IPS-18c (cell line): ENCODE results near the gene DENND1A.

Source experiments
- H3K4me3 ChIP-seq: 2 replicates; pipeline ENCODE4 v1.7.0; 2013; ENCODE audit warnings: low read depth, mild to moderate bottlenecking, low read length, moderate library complexity; ENCODE audit not compliant: insufficient read depth
- H3K9me3 ChIP-seq: one replicate; pipeline ENCODE4 v1.6.1; 2013; ENCODE audit warnings: mild to moderate bottlenecking, low read length, moderate library complexity; ENCODE audit not compliant: control insufficient read depth, insufficient read depth

Gene DENND1A

GRCh38 chr9:123522251-123522650 is 407.7 kb downstream of the DENND1A start:
- Histone ChIP-seq H3K4me3 (no peak overlapping the region), H3K9me3 (no peaks in the 10 kb centered on the region)

GRCh38 chr9:123518338-123518737 is 411.6 kb downstream of the DENND1A start:
- Histone ChIP-seq H3K9me3 (no peaks in the 10 kb centered on the region), H3K4me3 (no peak overlapping the region)

- Histone ChIP-seq H3K9me3 (no peaks in the 10 kb centered on the region), H3K4me3 (no peak overlapping the region)
Measured at GRCh38 chr9:123517512-123517911, 412.4 kb downstream of the DENND1A start.

DNA sequence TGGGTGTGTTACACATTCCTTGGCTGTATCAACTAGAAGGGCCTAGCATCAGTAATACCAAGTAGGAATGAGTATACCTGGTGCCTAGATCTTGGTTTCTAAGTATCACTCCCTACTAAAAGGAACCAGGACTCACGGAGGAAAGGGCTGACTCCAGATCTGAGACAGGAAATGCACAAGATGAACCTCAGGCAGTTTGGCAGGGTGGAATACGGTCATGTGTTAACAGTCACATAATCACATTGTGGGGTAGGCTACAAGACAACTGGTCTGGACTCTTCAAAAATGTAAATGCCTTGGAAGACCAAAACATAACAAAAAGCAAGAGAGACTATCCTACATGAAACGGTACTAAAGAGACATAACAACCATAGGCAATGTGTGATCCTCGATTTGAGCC is 415.2 kb downstream of the DENND1A start:
- Histone ChIP-seq H3K9me3 (no peaks in the 10 kb centered on the region), H3K4me3 (no peak overlapping the region)

GRCh38 chr9:123513554-123513953 is 416.4 kb downstream of the DENND1A start:
- H3K4me3 ChIP-seq = no peak overlapping the region
- H3K9me3 ChIP-seq = no peaks in the 10 kb centered on the region

DNA sequence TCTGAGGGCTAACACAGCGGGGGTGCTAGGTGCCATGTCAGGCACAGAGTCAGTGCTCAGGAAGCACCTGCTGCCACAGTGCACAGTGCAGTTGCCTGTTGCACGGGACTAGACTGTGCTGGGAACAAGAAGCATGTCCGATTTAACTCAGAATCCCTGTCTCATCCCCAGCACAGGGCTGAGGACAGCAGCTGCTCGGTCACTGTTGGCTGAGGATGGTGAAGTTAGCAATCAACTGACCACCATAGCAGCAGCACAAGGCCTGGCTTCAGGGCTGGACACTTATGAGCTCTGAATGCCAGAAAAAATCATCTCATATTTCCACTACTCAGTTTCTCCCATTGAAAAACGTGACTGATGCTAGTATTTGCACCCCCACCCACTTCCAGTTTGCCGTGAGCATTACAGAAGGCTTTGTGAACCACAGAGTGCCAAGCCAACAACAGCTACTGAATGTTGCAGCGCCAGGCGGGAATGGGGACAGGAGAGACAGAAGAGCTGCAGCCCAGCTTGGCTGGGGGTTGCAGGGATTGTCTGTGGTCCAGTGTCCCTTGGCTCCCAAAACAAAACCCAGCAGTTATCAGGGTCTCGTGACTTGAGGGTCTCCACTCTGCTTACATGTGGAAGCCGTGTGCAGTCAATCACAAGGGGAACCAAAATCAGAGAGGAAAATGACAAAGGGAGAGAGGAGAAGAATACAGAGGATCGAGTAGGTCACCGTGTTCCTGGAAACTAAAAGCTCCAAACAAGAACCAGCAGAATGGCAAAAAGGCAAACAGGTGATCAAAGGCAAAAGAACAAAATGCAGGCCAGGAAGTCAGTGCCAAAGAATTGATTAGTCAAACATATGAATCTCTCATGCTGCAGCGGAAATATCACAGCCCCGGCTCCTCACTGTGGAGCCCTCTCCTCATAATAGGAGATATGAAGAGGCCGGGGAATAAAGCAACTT is 418.3 kb downstream of the DENND1A start:
- Histone ChIP-seq H3K4me3 (no peak overlapping the region), H3K9me3 (no peaks in the 10 kb centered on the region)

DNA sequence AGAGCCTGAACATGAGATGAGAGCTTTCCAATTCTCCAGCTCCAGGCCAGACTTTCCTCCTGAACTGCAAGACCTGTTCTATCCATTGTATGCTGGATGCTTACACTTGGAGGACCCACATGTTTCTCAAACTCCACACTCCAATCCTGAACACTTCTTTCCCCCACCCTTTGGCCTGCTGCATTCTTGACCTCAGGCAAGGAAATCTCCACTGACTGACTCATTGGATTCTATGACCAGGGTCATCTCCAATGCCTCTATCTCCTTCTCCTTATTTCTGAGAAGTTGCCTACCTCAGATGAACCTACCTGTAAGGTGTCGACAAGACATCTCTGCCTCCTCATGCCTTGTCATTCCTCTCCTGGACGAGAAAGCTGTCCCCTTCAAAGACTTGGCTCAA is 420.3 kb downstream of the DENND1A start:
- H3K9me3 ChIP-seq = no peaks in the 10 kb centered on the region

GRCh38 chr9:123508048-123508447 is 421.9 kb downstream of the DENND1A start:
- H3K4me3 ChIP-seq = no peak overlapping the region
- H3K9me3 ChIP-seq = no peaks in the 10 kb centered on the region

More for the DNA sequence above, 420.3 kb downstream of the DENND1A start:
- H3K4me3 ChIP-seq = no peak overlapping the region

DNA sequence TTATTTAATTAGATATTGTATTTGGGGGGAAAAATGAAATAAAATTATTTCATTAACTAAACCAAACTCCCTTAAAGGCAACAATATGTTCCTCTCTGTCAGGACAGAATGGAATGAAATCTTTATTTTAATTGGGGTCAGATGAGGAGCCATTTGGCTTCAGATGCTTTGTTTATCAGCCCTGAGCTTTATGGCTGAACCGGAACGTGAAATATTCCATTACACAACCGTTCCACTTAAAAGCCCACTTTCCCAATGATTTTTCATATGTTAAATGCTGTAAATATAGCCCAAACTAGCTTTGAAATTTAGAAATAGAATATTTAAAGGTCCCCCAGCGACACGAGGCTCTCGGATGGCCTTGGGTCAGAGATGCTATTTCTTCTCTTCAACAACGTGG is 424.4 kb downstream of the DENND1A start:
- H3K9me3 ChIP-seq = no peaks in the 10 kb centered on the region
- H3K4me3 ChIP-seq = no peak overlapping the region

DNA sequence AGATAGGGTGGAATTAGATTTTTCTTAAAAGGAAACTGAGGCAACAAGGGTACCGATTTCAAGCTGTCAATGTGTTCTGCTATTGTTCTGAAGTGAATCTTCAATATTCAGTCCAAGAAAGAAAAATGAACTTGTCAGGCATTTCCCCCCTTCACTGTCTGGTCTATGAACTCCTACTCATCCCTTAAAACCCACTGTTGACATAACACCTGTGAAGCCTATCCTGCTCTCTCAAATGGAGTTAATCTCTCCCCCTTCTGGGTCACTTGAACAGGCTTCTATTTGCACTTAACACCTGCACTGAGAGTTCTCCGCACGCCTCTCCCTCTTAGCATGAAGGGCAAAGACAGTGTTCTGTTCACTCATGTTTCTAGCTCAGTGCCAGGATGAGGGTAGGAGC is 429.6 kb downstream of the DENND1A start:
- no peaks in the 10 kb centered on the region for H3K9me3 ChIP-seq
- H3K4me3 ChIP-seq = no peak overlapping the region

DNA sequence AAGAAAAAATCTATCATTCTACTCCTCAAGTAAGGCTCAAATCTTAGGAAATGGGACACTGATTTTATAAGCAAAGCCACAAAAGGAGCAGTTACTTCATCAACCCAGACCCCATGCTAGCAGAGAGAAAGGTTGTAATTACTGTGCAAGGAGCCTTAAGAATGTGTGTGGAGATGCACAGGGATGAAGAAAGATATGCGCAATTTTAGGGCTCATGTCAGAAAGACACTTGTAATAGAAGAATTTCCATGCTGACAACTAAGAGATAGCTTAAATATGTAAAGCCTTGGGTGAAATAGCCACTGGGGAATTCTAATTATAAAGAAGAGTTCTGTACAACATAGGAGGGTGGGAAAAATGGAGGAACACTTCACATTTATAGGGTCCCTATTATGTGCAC is 432.1 kb downstream of the DENND1A start:
- Histone ChIP-seq H3K9me3 (no peaks in the 10 kb centered on the region), H3K4me3 (no peak overlapping the region)

DNA sequence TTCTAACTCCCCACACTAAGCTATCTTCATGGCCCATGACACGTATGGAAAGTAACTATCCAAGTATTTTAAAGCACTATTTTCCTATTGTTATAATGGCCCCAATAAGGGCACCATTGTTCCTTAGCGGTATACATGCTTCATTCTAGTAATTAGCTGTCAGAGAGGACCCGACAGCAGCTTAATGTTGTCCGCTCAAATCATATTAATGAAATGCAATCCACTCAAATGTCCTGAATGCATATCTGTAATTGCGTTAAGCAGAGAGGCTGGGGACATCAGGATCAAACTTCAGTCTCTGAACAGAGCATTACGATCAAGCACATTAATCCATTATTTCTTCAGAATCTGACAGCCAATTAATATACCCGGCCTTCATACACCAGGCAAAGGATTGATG is 434.2 kb downstream of the DENND1A start:
- no peak overlapping the region for H3K4me3 ChIP-seq
- H3K9me3 ChIP-seq = no peaks in the 10 kb centered on the region

DNA sequence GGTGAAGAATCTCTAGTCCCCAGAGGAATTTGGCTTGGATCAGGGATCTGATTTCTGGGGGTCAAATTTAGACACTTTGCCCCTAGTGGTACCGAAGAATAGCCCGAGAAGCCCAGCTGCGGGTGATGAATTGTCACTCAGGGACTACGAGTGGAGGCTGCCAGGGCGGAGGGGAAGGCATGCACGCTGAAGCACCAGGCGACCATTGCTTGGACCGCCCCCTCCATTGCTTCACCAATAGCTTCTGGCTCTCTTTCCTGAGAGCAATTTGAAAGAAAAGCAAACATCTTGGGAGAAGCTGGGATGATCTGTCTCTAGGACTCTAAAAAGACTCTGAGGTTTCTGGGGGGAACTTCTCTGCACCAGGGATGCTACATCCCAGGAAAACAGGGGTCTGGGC is 436.3 kb downstream of the DENND1A start:
- Histone ChIP-seq H3K9me3 (no peaks in the 10 kb centered on the region), H3K4me3 (no peak overlapping the region)

DNA sequence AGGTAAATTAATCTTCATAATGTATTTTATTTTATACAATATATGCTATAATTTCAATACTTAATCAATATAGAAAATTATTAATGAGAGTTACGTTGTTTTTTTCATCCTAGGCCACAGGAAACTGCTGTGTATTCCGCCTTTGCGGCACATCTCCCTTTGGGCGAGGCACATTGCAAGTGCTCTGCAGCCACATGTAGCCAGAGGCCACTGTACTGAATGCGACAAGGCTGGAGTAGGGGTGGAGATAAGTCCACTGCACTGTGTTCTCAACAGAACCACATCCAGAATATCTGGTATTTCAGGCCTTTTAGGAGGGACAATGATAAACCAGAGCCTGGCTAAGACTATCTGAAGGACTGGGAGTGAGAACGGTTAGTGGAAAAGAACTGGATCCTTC is 439.2 kb downstream of the DENND1A start:
- Histone ChIP-seq H3K4me3 (no peak overlapping the region), H3K9me3 (no peaks in the 10 kb centered on the region)

DNA sequence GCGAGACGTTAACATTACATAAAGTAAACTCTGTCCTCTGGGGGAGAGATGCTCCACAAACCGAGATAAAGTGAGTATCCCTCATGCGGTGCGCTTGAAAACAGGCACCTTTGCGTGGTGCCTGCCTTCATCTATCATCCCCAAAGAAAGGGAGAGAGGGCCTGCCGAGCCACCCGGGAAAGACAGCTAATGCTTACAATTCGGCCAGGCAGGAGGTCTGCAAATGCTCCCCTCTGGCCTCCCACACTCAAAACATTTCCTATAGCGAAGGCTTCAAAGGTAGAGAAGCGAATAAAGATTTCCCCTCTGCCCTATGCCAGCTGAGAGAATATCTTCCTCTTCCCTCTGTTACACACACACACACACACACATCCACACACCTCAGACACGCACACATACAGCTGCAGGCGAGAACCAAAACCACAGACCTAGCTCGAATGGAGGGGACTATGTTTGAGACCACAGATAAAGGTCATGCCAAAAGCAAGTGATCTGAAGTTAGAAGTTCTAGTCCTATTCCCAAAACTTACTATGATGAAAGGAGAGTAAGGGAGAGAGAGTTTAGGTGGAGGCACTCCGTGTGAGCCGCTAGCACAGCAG is 441.1 kb downstream of the DENND1A start:
- no peaks in the 10 kb centered on the region for H3K9me3 ChIP-seq
- H3K4me3 ChIP-seq = no peak overlapping the region

GRCh38 chr9:123487944-123488548 is 441.9 kb downstream of the DENND1A start:
- H3K9me3 ChIP-seq = no peaks in the 10 kb centered on the region
- no peak overlapping the region for H3K4me3 ChIP-seq

DNA sequence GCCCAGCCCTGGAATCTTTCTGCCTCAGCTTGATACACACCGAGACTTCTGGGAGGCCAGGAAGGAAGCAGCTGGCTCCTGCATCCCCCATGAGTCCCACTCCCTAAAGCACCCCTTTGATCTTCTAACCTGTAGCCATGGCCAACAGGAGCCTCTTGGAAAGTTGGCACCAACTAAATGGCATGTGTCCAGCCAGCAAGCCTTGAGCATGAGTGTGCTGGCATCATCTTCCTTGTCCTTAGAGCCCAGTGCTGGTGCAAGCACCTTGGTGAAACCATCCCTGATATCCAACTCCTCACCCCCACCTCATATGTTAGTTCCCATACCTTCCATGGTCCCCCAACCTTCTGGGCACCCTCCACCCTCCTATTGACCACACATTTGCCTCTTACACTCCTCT is 443.5 kb downstream of the DENND1A start:
- Histone ChIP-seq H3K4me3 (no peak overlapping the region), H3K9me3 (no peaks in the 10 kb centered on the region)

GRCh38 chr9:123485216-123485615 is 444.7 kb downstream of the DENND1A start:
- Histone ChIP-seq H3K4me3 (no peak overlapping the region), H3K9me3 (no peaks in the 10 kb centered on the region)
